Measurements from ENCODE around the gene APOA5. TPM values are rescaled to one million over a fixed set of nuclear protein-coding genes. Genes with fewer than 3 reads are reported as not detected.

APOA5 gene
- total and polyA plus RNA-seq, 2 of the 13 experiments (the other 11 are each of a cell fraction or from before 2014, with no cell fraction given) = 44.0 to 49.1 TPM

GRCh38 chr11:116791002-116791812, 472 bp downstream of the APOA5 start (continued):
- peak; percentile 39; the same call in 1 of the 2 replicates for TF ChIP-seq ZNF784 (CRISPR knock-in tag; IDR thresholded peaks at IDR 0.05; ENCODE audit: borderline replicate concordance)
- no peak for TF ChIP-seq CREBL2 (CRISPR knock-in tag; IDR thresholded peaks at IDR 0.05; ENCODE audit: borderline replicate concordance)
- TF ChIP-seq JARID2 (CRISPR knock-in tag; IDR thresholded peaks at IDR 0.05; ENCODE audit: insufficient replicate concordance) = no peak
- TF ChIP-seq SNAPC5 (CRISPR knock-in tag; IDR thresholded peaks at IDR 0.05; ENCODE audit: borderline replicate concordance) = 0 out of 2 replicates have a peak, but pooled peaks have one; percentile 46
- peak; percentile 55 for TF ChIP-seq PAXIP1 (CRISPR knock-in tag; conservative IDR thresholded peaks at IDR 0.05)
- 0 out of 2 replicates have a peak, but pooled peaks have one; percentile 56 for TF ChIP-seq REL (CRISPR knock-in tag; conservative IDR thresholded peaks at IDR 0.05)
- TF ChIP-seq YEATS2 (CRISPR knock-in tag; IDR thresholded peaks at IDR 0.05; ENCODE audit: borderline replicate concordance) = no peak
- TF ChIP-seq ZBTB42 (CRISPR knock-in tag; IDR thresholded peaks at IDR 0.05) = no peak
- no peak; the same call in 1 of the 2 replicates for TF ChIP-seq ZNF616 (CRISPR knock-in tag; IDR thresholded peaks at IDR 0.05; ENCODE audit: low read depth)
- no peak for TF ChIP-seq ZNF180 (CRISPR knock-in tag; IDR thresholded peaks at IDR 0.05; ENCODE audit: borderline replicate concordance, low read depth)
- peak; percentile 89 for TF ChIP-seq HNRNPL (IDR thresholded peaks at IDR 0.05; ENCODE audit: low read depth, low read length)
- TF ChIP-seq DR1 (CRISPR knock-in tag; IDR thresholded peaks at IDR 0.05) = no peak
- 0 out of 2 replicates have a peak, but pooled peaks have one; percentile 80 for TF ChIP-seq SSRP1 (CRISPR knock-in tag; IDR thresholded peaks at IDR 0.05)
- no peak; the same call in 1 of the 2 replicates for TF ChIP-seq FOSL2 (CRISPR knock-in tag; IDR thresholded peaks at IDR 0.05)
- no peak for TF ChIP-seq ZNF253 (CRISPR knock-in tag; IDR thresholded peaks at IDR 0.05; ENCODE audit: borderline replicate concordance)
- no peak for TF ChIP-seq ZSCAN30 (CRISPR knock-in tag; IDR thresholded peaks at IDR 0.05)
- 0 out of 2 replicates have a peak, but pooled peaks have one; percentile 26 for TF ChIP-seq E2F1 (CRISPR knock-in tag; IDR thresholded peaks at IDR 0.05)
- TF ChIP-seq KDM1A (CRISPR knock-in tag; IDR thresholded peaks at IDR 0.05) = no peak
- no peak for TF ChIP-seq ZKSCAN5 (CRISPR knock-in tag; IDR thresholded peaks at IDR 0.05)
- TF ChIP-seq GABPB1 (CRISPR knock-in tag; IDR thresholded peaks at IDR 0.05) = peak; percentile 55; the same call in 1 of the 2 replicates
- no peak for TF ChIP-seq ZNF256 (CRISPR knock-in tag; conservative IDR thresholded peaks at IDR 0.05)

All from HepG2 (cell line).